Fibroblast of skin of right quadriceps (primary cell): ENCODE data around the gene AMACR.

Experiments used
- DNase-seq: peaks from one replicate; pipeline ENCODE4 v3.0.0-alpha.2; 2013

The AMACR gene

GRCh38 chr5:34005211-34005610, 2.6 kb downstream of the AMACR start:
- DNase-seq, result no peak

GRCh38 chr5:34003941-34004340, 3.9 kb downstream of the AMACR start:
- no peak for DNase-seq

DNA sequence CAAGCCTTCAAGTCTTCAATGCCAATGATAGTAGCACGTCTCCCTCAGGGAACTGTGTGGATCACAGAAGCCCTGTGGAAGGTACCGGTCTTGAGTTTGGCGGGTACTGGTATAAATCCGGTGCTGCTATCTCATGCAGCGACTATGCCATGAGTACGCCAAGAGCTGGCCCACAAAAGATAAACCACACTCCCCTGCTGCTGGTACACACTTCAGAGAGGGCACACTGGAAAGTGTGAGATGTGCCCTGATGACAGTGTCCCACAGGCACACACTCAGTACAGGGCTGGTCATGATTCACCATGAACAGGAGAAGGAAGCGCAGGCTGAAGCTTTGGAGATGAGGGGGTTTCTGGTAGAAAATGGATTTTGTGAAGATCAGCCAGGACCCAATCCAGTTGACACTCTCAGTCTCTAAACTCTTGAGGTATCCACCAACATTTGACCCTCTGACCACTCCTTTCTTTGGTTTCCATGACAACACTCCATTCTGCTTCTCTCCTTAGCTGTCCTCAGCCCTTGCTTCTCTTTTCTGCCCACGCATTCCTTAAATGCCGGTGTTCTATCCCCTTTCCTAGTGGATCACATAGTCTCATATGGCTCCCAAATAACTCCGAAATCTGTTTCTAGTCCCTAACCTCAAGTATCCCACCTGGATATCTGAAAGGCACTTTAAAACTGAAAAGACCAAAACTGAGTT, 5.1 kb downstream of the AMACR start:
- no peak for DNase-seq

GRCh38 chr5:34001241-34001841, 6.5 kb downstream of the AMACR start:
- no peak for DNase-seq

DNA sequence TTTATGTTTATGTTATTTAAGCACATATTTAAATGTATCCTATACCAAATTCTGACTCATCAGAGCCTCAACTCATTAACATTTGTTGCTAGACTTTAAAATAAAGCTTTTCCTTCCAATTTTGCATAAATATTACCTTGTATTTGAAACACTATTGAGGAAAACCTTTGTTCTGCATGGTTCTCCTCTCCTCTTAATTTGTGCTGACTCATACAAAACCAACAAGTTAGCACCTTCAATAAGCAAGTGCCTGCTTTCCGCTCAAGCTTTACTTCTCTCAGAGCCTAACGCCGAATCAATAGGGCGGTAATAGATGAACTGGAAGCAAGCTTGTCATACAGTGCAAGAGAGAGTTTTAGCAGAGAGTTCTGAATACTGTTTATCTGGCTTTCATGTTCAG, 7.9 kb downstream of the AMACR start:
- no peak for DNase-seq

GRCh38 chr5:33997331-33997983, 10.4 kb downstream of the AMACR start:
- DNase-seq, result peak; percentile 81

DNA sequence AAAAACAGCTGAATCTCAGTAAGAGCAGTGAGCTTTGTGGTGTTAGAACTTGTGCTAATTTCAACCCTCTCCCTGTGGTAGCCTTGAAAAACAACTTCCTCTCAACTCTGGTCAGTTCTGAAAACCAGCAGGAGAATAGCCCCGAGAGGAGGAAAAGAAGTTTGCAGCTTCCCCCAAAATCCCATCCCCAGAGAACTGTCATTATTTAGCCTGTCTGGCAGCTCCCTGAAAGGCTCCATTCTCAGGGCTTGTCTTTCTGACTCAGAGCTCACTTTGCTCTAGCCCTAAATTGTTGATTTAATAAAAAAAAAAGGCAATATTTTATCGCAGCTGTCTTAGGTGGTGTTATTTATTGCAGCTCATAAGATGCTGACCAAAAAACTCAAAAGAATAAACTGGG, 12.0 kb downstream of the AMACR start:
- no peak for DNase-seq

DNA sequence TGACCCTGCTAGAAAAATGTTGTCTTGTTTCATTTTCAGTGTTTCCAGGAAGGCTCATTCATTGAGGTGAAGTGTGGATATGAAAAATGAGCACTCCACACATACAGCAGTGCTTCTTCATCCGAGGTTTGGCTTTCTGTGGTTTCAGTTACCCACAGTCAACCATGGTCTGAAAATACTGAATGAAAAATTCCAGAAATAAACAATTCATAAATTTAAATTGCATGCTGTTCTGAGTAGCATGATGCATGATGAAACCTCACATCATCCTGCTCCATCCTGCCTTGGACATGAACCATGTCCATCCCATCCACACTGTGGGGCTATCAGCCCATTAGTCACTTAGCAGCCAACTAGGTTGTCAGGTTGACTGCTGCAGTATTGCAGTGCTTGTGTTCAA, 13.0 kb downstream of the AMACR start:
- peak; percentile 89 for DNase-seq

GRCh38 chr5:33992864-33993263, 15.0 kb downstream of the AMACR start:
- no peak for DNase-seq

DNA sequence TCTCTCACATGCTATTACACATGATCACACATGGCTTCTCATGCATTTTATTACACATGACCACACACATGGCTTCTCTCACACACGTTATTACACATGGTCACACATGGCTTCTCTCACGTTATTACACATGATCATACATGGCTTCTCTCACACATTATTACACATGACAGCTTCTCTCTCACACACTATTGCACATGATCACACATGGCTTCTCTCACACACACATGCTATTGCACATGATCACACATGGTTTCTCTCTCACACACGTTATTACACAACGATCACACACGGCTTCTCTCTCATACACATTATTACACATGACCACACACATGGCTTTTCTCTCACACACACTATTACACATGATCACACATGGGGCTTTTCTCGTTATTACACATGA, 22.4 kb downstream of the AMACR start:
- no peak for DNase-seq

GRCh38 chr5:33984671-33985124, 23.2 kb downstream of the AMACR start, which contains the start of gene SLC45A2:
SLC45A2 (minus strand) TSS chr5:33984693; CDS start chr5:33984583, 110 bp downstream.
- DNase-seq, result peak; percentile 43

- DNase-seq, result no peak
These were observed 23.7 kb downstream of the AMACR start for GRCh38 chr5:33984178-33984577.

DNA sequence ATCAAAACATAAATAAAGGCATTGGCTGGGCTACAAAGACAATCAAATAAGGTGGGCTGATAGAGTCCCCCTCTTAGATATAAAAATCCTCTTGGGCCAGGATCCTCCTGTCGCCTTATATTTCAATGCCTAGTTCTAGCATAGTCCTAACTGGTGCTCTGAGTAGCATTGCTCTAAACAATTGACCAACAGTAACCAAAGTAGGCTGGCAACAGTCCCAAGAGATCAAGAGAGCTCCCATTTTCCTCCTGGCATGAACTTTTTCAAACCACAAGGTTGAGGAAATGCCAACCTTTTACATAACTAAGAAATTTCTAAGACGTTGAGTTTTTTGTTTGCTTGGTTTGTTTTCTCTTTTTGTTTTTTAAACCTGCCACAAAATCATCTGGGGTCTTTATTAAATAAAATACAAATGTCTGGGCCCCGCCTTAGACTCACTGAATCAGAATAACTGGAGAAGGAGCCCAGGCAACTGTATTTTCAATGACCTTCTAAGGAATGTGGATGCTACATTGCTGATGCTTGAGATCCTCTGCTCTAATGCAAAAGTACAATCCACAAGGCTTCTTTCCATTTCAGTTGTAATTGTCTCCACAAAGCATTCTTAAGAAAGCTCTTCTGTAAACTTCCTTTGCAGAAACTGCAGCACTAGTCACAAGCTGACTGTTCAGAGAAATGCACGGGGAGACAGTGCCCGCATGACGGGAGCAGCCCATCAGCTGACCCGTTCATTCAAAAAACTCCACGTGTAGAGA, 26.3 kb downstream of the AMACR start:
- DNase-seq, result no peak

DNA sequence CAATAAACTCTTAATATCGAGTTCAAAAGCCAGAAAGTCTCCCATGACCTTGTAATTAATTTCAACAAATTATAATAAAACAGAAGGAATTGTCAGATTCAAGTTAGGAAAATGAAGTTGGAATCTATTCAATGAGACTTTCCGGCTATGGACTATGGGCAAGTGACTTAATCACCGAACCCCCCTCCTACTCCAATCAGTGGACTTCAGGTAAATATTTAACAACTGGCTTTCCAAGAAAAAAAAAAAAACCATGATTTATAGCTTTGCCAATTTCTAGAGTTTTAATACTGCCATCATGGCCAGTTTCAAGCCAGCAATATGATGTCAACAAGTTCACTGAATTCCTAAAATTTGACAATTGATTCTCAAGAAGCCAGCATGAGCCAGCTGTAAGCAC, 27.8 kb downstream of the AMACR start:
- no peak for DNase-seq

DNA sequence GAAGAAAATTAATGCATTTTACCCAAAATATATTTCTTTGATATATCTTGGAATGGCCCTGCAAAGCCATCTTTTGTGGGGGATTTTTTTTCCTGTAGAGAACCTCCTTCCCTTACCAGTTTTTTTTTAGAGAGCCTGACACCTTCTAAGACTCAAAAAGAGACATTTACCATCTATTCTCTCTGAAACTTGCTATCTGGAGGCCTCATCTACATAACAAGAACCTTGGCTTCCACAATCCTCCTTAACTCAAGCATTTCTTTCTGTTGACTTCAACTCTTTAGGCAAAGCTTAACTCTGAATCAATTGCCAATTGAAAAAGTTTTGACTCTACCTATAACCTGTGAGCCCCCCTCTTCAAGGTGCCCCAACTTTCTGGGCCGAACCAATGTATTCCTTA, 29.5 kb downstream of the AMACR start:
- no peak for DNase-seq

GRCh38 chr5:33976307-33976706, 31.5 kb downstream of the AMACR start:
- DNase-seq, result no peak

DNA sequence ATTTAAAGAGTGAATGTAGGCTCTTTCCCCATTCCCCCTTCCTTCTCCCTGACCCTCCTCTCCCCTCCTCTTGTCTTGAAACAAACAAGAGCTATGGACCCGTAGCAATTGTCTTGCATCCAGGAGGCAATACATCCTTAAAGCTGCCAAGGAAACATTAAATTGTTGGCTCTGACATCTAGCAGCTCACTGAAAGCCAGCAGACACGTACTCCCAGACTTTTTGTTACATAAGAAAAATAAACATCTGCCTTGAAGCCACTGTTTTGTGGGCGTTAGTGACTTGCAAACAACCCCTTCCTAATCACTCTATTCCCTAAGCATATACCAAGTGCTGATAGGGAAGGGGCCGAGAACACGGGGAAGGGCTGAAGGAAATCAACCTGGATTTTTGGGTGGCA, 32.0 kb downstream of the AMACR start:
- DNase-seq, result no peak

- no peak for DNase-seq
These were observed 34.6 kb downstream of the AMACR start for GRCh38 chr5:33973271-33973670.

- DNase-seq, result peak; percentile 63
These were observed 38.0 kb downstream of the AMACR start for GRCh38 chr5:33969572-33970452.

DNA sequence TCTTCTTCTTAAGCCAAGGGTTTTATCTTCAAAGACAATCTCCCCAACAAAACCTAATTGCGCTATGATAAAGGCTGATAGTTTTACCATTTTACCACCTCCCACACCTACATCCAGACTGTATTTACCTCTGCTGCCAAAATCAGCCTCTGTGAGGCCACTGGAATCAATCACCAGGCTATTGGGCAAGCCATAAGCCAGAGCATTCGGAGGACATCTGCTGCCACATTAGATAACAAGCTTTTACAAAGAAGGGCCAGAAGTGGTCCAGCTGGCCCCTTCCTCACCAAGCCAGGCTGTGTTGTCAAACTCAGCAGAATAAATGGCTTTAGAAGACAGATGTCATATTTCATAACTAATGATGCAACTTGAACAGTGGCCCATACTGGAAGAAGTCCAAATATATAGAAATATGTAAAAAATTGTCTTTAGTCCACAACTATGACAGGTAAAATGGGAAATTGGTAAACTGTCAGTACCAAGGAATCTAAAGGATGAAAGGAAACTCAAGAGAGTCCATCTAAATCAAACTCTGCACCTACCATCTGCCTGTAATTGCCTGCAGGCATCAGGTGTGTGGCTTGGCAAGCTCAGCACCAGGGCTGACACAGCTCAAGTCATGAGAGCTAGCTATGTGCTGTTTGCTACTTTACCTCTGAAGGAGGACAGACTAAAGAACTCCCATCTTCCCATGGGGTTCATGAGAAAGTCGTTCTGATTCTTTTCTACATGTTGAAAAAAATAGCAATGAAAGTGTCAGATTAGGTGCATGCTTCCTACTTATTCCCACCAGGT, 39.4 kb downstream of the AMACR start:
- no peak for DNase-seq

DNA sequence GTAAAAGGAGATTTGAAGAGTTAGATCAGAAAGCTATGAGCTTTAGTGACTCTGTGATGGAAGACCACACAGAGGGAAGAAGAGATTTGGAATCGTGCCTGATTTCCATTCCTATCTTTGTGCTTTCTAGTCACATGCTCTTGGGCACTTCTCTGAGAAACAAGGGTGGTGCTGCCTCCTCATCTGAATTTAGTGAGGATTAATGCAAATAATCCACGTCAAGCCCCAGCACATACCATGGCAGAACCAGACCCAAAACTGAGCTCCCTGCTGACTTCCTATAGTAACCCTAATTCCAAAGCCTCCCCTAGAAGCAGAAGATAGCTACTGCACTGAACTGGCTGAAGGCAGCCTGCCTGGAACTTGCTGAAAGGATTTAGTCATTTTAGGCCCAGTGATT, 41.0 kb downstream of the AMACR start:
- DNase-seq, result no peak
